NT2/D1 (cell line): Measurements from ENCODE around the gene NOG.

Experiments
- DNase-seq: peaks from one replicate; pipeline ENCODE4 v3.0.0-alpha.2; 2011; ENCODE audit warnings: low read depth, low spot score
- H3K27me3 ChIP-seq: 2 replicates; pipeline ENCODE4 v1.6.0; 2011; ENCODE audit warnings: mild to moderate bottlenecking; ENCODE audit not compliant: insufficient read length, insufficient read depth
- H3K36me3 ChIP-seq: 2 replicates; pipeline ENCODE4 v1.6.1; 2011; ENCODE audit warnings: mild to moderate bottlenecking, low read length, mixed read lengths; ENCODE audit not compliant: insufficient read depth, insufficient read length
- H3K4me1 ChIP-seq: 2 replicates; pipeline ENCODE4 v1.5.1; 2011; ENCODE audit not compliant: insufficient read depth, insufficient read length
- H3K4me3 ChIP-seq: 2 replicates; pipeline ENCODE4 v1.5.1; 2011; ENCODE audit warnings: low read depth; ENCODE audit not compliant: insufficient read length
- H3K9ac ChIP-seq: 2 replicates; pipeline ENCODE4 v1.6.0; 2011; ENCODE audit warnings: low read depth; ENCODE audit not compliant: insufficient read length
- H3K9me3 ChIP-seq: 2 replicates; pipeline ENCODE4 v1.5.1; 2011; ENCODE audit warnings: mild to moderate bottlenecking, low read length; ENCODE audit not compliant: insufficient read depth
- SUZ12 ChIP-seq: IDR thresholded peaks from 2 replicates; pipeline ENCODE4 v1.6.1; 2011; ENCODE audit not compliant: insufficient read length, insufficient read depth; ENCODE audit errors: extremely low read depth
- YY1 ChIP-seq: IDR thresholded peaks from 2 replicates; pipeline ENCODE4 v1.6.1; 2011; ENCODE audit not compliant: insufficient read length, insufficient read depth
- ZNF274 ChIP-seq: IDR thresholded peaks from 2 replicates; pipeline ENCODE4 v1.6.1; 2011; ENCODE audit warnings: mild to moderate bottlenecking, low read depth, low read length

NOG gene

DNA sequence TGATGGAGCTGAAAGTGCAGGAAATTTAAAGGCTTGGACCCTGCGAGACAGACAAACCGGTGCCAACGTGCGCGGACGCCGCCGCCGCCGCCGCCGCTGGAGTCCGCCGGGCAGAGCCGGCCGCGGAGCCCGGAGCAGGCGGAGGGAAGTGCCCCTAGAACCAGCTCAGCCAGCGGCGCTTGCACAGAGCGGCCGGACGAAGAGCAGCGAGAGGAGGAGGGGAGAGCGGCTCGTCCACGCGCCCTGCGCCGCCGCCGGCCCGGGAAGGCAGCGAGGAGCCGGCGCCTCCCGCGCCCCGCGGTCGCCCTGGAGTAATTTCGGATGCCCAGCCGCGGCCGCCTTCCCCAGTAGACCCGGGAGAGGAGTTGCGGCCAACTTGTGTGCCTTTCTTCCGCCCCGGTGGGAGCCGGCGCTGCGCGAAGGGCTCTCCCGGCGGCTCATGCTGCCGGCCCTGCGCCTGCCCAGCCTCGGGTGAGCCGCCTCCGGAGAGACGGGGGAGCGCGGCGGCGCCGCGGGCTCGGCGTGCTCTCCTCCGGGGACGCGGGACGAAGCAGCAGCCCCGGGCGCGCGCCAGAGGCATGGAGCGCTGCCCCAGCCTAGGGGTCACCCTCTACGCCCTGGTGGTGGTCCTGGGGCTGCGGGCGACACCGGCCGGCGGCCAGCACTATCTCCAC, at the start of gene NOG:
Gene NOG (plus strand): TSS at position 54 of the 674 bp plus-strand sequence. CDS start 525 bp downstream, at position 579.
- Histone ChIP-seq H3K9ac (peak within 1 kb of the TSS; percentile 85), H3K36me3 (no peaks in the 10 kb centered on the region), H3K4me3 (peak within 1 kb of the TSS; percentile 70), H3K4me1 (peaks cover 5% of the 10 kb centered on the region), H3K9me3 (no peaks in the 10 kb centered on the region), H3K27me3 (peaks cover 25% of the 10 kb centered on the region)
- no peak for DNase-seq
- TF ChIP-seq ZNF274 (no peak), YY1 (no peak), SUZ12 (no peak)

DNA sequence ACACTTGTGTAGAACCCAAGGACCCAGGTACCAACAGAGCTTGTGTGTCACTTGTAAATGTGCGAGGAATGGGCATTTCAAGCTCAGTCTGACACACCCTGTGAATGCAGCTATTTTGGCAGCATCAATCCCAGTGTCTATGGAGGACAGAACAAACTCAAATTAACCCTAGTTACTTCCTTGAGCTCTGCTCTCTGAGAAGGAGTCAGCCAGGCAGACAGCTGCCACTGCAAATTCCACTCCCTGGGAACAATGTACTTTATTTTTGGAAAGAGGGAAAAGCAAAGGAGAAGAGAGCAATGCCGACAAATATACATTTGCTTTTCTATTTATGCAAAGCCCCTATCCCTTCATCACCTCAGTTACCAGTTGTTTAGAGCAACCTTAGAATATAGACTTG, 48.4 kb upstream of the NOG start:
- Histone ChIP-seq H3K4me3 (no peak overlapping the region), H3K9ac (no peak overlapping the region), H3K27me3 (no peaks in the 10 kb centered on the region), H3K9me3 (peaks cover 11% of the 10 kb centered on the region; the same call in 1 of the 2 replicates), H3K36me3 (no peaks in the 10 kb centered on the region), H3K4me1 (no peaks in the 10 kb centered on the region)
- no peak for DNase-seq
- TF ChIP-seq SUZ12, result no peak
- TF ChIP-seq ZNF274, result no peak
- no peak for TF ChIP-seq YY1

DNA sequence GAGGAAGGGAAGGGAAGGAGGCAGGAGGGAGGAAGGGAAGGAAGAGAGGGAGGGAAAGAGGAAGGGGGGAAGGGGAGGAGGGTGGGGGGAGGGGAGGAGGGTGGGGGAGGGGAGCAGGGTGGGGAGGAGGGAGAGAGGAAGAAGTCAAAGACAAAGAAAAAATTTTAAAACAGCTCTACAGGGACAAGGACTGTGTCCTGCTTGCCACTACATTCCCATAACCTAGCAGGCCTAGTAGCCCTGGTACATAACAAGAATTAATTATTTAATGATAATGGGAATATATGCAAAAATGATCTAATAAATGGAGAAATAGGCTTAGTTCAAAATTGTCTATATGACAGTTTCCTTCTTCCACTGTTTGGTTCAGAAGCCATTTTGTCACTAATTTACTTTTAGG, 47.6 kb upstream of the NOG start:
- Histone ChIP-seq H3K4me1 (no peaks in the 10 kb centered on the region), H3K9ac (no peak overlapping the region), H3K9me3 (peaks cover 12% of the 10 kb centered on the region; the same call in 1 of the 2 replicates), H3K36me3 (no peaks in the 10 kb centered on the region), H3K4me3 (no peak overlapping the region), H3K27me3 (no peaks in the 10 kb centered on the region)
- TF ChIP-seq SUZ12, result no peak
- TF ChIP-seq ZNF274, result no peak
- TF ChIP-seq YY1, result no peak
- DNase-seq, result no peak

DNA sequence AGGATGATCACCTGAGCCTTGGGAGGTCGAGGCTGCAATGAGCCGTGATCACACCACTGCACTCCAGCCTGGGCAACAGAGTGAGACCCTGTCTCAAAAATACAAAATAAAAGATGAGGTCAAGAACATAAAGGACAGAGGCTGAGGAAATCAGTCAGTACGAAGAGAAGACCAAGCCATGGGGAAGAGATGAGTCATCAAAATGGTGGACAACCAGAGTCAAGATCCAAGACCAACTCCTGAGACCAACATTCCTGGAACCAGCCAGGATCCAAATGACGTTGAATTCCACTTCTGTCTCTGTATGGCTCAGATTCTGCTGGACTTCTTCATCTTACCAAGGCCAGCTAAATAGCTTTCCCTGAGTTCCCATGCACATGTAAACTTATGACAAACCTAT, 44.8 kb upstream of the NOG start:
- Histone ChIP-seq H3K9me3 (peaks cover 23% of the 10 kb centered on the region), H3K4me1 (no peaks in the 10 kb centered on the region), H3K4me3 (no peak overlapping the region), H3K27me3 (no peaks in the 10 kb centered on the region), H3K36me3 (no peaks in the 10 kb centered on the region), H3K9ac (no peak overlapping the region)
- TF ChIP-seq ZNF274 (no peak), YY1 (no peak), SUZ12 (no peak)
- no peak for DNase-seq

DNA sequence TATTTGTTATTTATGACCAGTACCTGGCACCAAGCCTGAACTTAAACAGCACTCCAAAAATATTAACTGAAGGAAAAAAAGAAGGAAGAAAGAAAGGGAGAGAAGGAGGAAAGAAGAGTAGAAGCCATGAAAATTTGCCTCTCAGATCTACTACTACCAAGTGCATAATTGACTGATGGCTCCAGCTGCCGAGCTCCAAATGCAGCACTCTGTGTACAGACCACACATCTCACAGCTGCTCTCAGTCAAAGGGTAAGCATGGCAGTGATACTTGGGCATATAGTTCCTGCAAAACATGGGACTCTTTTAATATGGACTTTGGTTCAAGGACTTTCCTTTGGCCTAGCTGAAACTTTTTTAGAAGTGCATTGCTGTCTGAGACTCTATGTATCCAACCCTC, 44.0 kb upstream of the NOG start:
- Histone ChIP-seq H3K9me3 (peaks cover 23% of the 10 kb centered on the region), H3K4me3 (no peak overlapping the region), H3K4me1 (no peaks in the 10 kb centered on the region), H3K36me3 (no peaks in the 10 kb centered on the region), H3K9ac (no peak overlapping the region), H3K27me3 (no peaks in the 10 kb centered on the region)
- TF ChIP-seq YY1, result no peak
- DNase-seq, result no peak

DNA sequence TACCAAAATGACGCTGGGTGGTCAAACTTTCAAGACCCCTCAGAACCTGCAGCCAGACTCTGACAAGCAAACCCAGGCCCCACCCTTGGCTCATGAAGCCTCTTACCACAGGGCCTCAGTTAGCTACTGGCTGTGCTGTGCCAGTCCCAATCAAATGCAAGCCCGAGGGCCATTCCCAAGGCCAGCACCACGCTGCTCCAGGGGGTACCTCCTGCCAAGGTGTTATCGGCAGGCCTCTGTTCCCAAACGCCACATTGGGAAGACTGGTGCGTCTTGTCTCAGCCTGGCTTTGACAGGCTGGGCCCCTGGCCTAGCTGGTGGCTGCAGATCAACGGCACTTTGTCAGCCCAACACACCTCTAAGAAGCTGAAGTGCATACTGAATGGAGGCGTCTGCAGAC, 35.8 kb upstream of the NOG start:
- H3K27me3 ChIP-seq, result no peaks in the 10 kb centered on the region
- no peak overlapping the region for H3K9ac ChIP-seq
- DNase-seq, result no peak
- no peak overlapping the region for H3K4me3 ChIP-seq
- H3K4me1 ChIP-seq, result no peaks in the 10 kb centered on the region
- no peak for TF ChIP-seq ZNF274
- no peak for TF ChIP-seq SUZ12
- TF ChIP-seq YY1, result no peak
- H3K9me3 ChIP-seq, result peaks cover 2% of the 10 kb centered on the region
- H3K36me3 ChIP-seq, result no peaks in the 10 kb centered on the region

DNA sequence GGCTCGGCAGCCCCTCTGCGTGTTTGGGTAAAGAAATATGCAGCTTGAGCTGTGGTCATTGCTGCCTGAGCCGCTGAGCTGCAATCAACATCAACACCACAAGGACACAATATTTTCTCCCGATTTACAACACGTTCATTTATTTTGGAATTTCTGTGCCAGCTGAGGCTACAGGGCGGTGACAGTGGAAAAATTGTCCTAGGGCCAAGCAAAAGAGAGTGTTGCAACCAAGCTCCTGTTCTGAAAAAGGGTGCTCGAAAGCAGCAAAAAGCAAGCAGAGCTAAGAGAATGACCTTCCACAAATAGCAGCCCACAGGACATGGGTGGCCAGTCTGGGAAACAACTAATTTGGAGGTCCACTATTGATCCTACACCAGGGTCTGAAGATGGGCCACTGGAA, 35.4 kb upstream of the NOG start:
- no peak for TF ChIP-seq YY1
- TF ChIP-seq ZNF274, result no peak
- no peak for TF ChIP-seq SUZ12
- H3K36me3 ChIP-seq, result no peaks in the 10 kb centered on the region
- H3K9me3 ChIP-seq, result no peaks in the 10 kb centered on the region
- H3K27me3 ChIP-seq, result no peaks in the 10 kb centered on the region
- no peak for DNase-seq
- no peak overlapping the region for H3K9ac ChIP-seq
- no peak overlapping the region for H3K4me3 ChIP-seq
- no peaks in the 10 kb centered on the region for H3K4me1 ChIP-seq

DNA sequence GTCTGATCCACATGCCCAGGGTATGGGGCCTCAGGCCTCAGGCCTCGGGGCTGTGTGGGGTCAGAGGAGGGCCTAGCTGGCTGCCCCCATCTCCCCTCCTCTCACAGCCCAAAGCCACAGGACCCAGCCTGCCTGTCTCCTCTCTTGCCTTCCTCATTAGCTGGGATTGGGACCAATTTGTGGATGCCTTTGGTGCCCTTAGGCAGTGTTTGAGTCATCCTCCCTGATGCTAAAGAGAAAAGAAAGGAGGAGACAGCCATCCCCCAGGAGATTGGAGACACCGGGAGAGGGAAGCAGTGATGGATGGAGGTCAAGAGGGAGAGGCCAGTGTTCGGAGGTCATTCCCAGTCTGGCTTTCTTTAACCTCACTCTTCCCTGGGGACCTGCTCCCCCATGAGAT, 23.3 kb upstream of the NOG start:
- Histone ChIP-seq H3K9ac (no peak overlapping the region), H3K4me1 (no peaks in the 10 kb centered on the region), H3K4me3 (no peak overlapping the region), H3K36me3 (no peaks in the 10 kb centered on the region), H3K9me3 (no peaks in the 10 kb centered on the region), H3K27me3 (no peaks in the 10 kb centered on the region)
- TF ChIP-seq YY1, result no peak
- no peak for TF ChIP-seq SUZ12
- no peak for TF ChIP-seq ZNF274
- no peak for DNase-seq
